Measurements from ENCODE around the gene FAT2.
"Not testable (repeated sequence)": the region's sequence is repeated elsewhere in the genome, so short reads cannot be mapped to it uniquely, and the experiment has no call there.

FAT2 gene

GRCh38 chr5:151584057-151584937, 6.8 kb downstream of the FAT2 start:
- no peak for DNase-seq (ENCODE audit: low read depth in 4 of 4, low spot score in 1 of 4)

- no peak for DNase-seq (ENCODE audit: low read depth in 4 of 4, low spot score in 1 of 4)
Observed at GRCh38 chr5:151581812-151582583, 9.1 kb downstream of the FAT2 start.

- DNase-seq (ENCODE audit: low read depth in 4 of 4, low spot score in 1 of 4): no peak
Observed at GRCh38 chr5:151581347-151581746, 9.8 kb downstream of the FAT2 start.

GRCh38 chr5:151580858-151581257, 10.3 kb downstream of the FAT2 start:
- no peak for DNase-seq (ENCODE audit: low read depth in 4 of 4, low spot score in 1 of 4)

GRCh38 chr5:151580239-151580638, 10.9 kb downstream of the FAT2 start:
- DNase-seq (ENCODE audit: low read depth in 4 of 4, low spot score in 1 of 4): no peak

GRCh38 chr5:151579146-151579545, 12.0 kb downstream of the FAT2 start:
- not testable (repeated sequence) for DNase-seq (ENCODE audit: low read depth in 4 of 4, low spot score in 1 of 4)

GRCh38 chr5:151578326-151579025, 12.7 kb downstream of the FAT2 start:
- no peak for DNase-seq (ENCODE audit: low read depth in 4 of 4, low spot score in 1 of 4)

- DNase-seq (ENCODE audit: low read depth in 4 of 4, low spot score in 1 of 4): no peak
Observed at GRCh38 chr5:151577566-151577965, 13.6 kb downstream of the FAT2 start.

GRCh38 chr5:151574444-151574996, 16.6 kb downstream of the FAT2 start:
- DNase-seq (ENCODE audit: low read depth in 4 of 4, low spot score in 1 of 4): no peak

GRCh38 chr5:151572657-151573368, 18.3 kb downstream of the FAT2 start:
- no peak for DNase-seq (ENCODE audit: low read depth in 4 of 4, low spot score in 1 of 4)

GRCh38 chr5:151571270-151572173, 19.6 kb downstream of the FAT2 start:
- DNase-seq (ENCODE audit: low read depth in 4 of 4, low spot score in 1 of 4): no peak

GRCh38 chr5:151570512-151571269, 20.4 kb downstream of the FAT2 start:
- DNase-seq (ENCODE audit: low read depth in 4 of 4, low spot score in 1 of 4): no peak

- no peak for DNase-seq (ENCODE audit: low read depth in 4 of 4, low spot score in 1 of 4)
Observed at GRCh38 chr5:151570058-151570457, 21.1 kb downstream of the FAT2 start.

GRCh38 chr5:151569132-151570046, 21.7 kb downstream of the FAT2 start:
- peak in 2 of 4 experiments; percentile 1 to 8 for DNase-seq (ENCODE audit: low read depth in 4 of 4, low spot score in 1 of 4)

- no peak for DNase-seq (ENCODE audit: low read depth in 4 of 4, low spot score in 1 of 4)
Observed at GRCh38 chr5:151568036-151568435, 23.1 kb downstream of the FAT2 start.

GRCh38 chr5:151565971-151566370, 25.2 kb downstream of the FAT2 start:
- no peak for DNase-seq (ENCODE audit: low read depth in 4 of 4, low spot score in 1 of 4)

GRCh38 chr5:151562019-151562707, 29.0 kb downstream of the FAT2 start:
- no peak for DNase-seq (ENCODE audit: low read depth in 4 of 4, low spot score in 1 of 4)
